ENCODE measurements around the gene SLCO4C1.

Gene SLCO4C1

GRCh38 chr5:102314328-102314727 lies 18.2 kb upstream of the SLCO4C1 start:
- Histone ChIP-seq H3K79me2 (ENCODE audit: insufficient read depth, low read length) (no peaks in the 10 kb centered on the region), H4K20me1 (ENCODE audit: insufficient read depth, low read length) (no peaks in the 10 kb centered on the region), H2AFZ (ENCODE audit: low read depth, low read length) (no peak overlapping the region), H3K36me3 (ENCODE audit: insufficient read depth, low read length) (no peaks in the 10 kb centered on the region), H3K4me3 (ENCODE audit: low read depth in 1 of 2, low read length in 2 of 2) (no peak overlapping the region), H3K4me2 (ENCODE audit: insufficient read depth, low read length) (no peak overlapping the region), H3K9ac (ENCODE audit: low read depth, low read length) (no peak overlapping the region), H3K4me1 (ENCODE audit: insufficient read depth, low read length) (no peaks in the 10 kb centered on the region), H3K27me3 (ENCODE audit: insufficient read depth, low read length, poor library complexity) (no peaks in the 10 kb centered on the region), H3K9me3 (ENCODE audit: insufficient read depth, low read length, severe bottlenecking) (no peaks in the 10 kb centered on the region), H3K27ac (ENCODE audit: low read length) (no peak overlapping the region)
- ATAC-seq (ENCODE audit: insufficient read depth, low read depth) (no peak), DNase-seq (no peak)
- TF ChIP-seq EZH2 (IDR thresholded peaks at IDR 0.05; ENCODE audit: borderline replicate concordance, low read depth, low read length, severe bottlenecking) (no peak), CTCF (IDR thresholded peaks at IDR 0.05; ENCODE audit: borderline replicate concordance, extremely low read depth, low read length, poor library complexity, severe bottlenecking) (no peak)

GRCh38 chr5:102313912-102314311 lies 17.8 kb upstream of the SLCO4C1 start:
- ATAC-seq (ENCODE audit: insufficient read depth, low read depth), result no peak
- Histone ChIP-seq H3K79me2 (ENCODE audit: insufficient read depth, low read length) (no peaks in the 10 kb centered on the region), H3K4me3 (ENCODE audit: low read depth in 1 of 2, low read length in 2 of 2) (no peak overlapping the region), H3K4me2 (ENCODE audit: insufficient read depth, low read length) (no peak overlapping the region), H2AFZ (ENCODE audit: low read depth, low read length) (no peak overlapping the region), H3K27ac (ENCODE audit: low read length) (no peak overlapping the region), H3K9me3 (ENCODE audit: insufficient read depth, low read length, severe bottlenecking) (no peaks in the 10 kb centered on the region), H3K9ac (ENCODE audit: low read depth, low read length) (no peak overlapping the region), H3K4me1 (ENCODE audit: insufficient read depth, low read length) (no peaks in the 10 kb centered on the region), H4K20me1 (ENCODE audit: insufficient read depth, low read length) (no peaks in the 10 kb centered on the region), H3K27me3 (ENCODE audit: insufficient read depth, low read length, poor library complexity) (no peaks in the 10 kb centered on the region), H3K36me3 (ENCODE audit: insufficient read depth, low read length) (no peaks in the 10 kb centered on the region)
- no peak for DNase-seq
- TF ChIP-seq CTCF (IDR thresholded peaks at IDR 0.05; ENCODE audit: borderline replicate concordance, extremely low read depth, low read length, poor library complexity, severe bottlenecking) (no peak), EZH2 (IDR thresholded peaks at IDR 0.05; ENCODE audit: borderline replicate concordance, low read depth, low read length, severe bottlenecking) (no peak)

GRCh38 chr5:102312586-102313370 lies 16.7 kb upstream of the SLCO4C1 start:
- Histone ChIP-seq H3K9ac (ENCODE audit: low read depth, low read length) (no peak overlapping the region), H2AFZ (ENCODE audit: low read depth, low read length) (no peak overlapping the region), H3K36me3 (ENCODE audit: insufficient read depth, low read length) (no peaks in the 10 kb centered on the region), H3K27ac (ENCODE audit: low read length) (no peak overlapping the region), H3K79me2 (ENCODE audit: insufficient read depth, low read length) (no peaks in the 10 kb centered on the region), H3K4me1 (ENCODE audit: insufficient read depth, low read length) (no peaks in the 10 kb centered on the region), H3K4me3 (ENCODE audit: low read depth in 1 of 2, low read length in 2 of 2) (no peak overlapping the region), H4K20me1 (ENCODE audit: insufficient read depth, low read length) (no peaks in the 10 kb centered on the region), H3K27me3 (ENCODE audit: insufficient read depth, low read length, poor library complexity) (no peaks in the 10 kb centered on the region), H3K9me3 (ENCODE audit: insufficient read depth, low read length, severe bottlenecking) (no peaks in the 10 kb centered on the region), H3K4me2 (ENCODE audit: insufficient read depth, low read length) (no peak overlapping the region)
- TF ChIP-seq CTCF (IDR thresholded peaks at IDR 0.05; ENCODE audit: borderline replicate concordance, extremely low read depth, low read length, poor library complexity, severe bottlenecking) (no peak), EZH2 (IDR thresholded peaks at IDR 0.05; ENCODE audit: borderline replicate concordance, low read depth, low read length, severe bottlenecking) (no peak)
- DNase-seq (no peak), ATAC-seq (ENCODE audit: insufficient read depth, low read depth) (no peak)

Data from DND-41 (cell line).